Liver (tissue), 9 donors: ENCODE data around the gene PRR23B. TPM values are rescaled to one million over a fixed set of nuclear protein-coding genes. Genes with fewer than 3 reads are reported as not detected.

Experiments
- DNase-seq: peaks from one replicate; pipeline ENCODE4 v3.0.0-alpha.2; 2017; ENCODE audit warnings: low spot score
- H3K27ac ChIP-seq, 2 donors: one replicate each; pipeline ENCODE4 v1.7.0; 2013; ENCODE audit warnings: inconsistent platforms in 2 of 2, low read length in 2 of 2, control low read depth in 1 of 2, low read depth in 1 of 2, mild to moderate bottlenecking in 1 of 2
- H3K27me3 ChIP-seq, 4 donors: one replicate each; pipeline versions ENCODE4 v1.6.1 to v1.7.0; 2013; ENCODE audit warnings: low read length in 3 of 4, inconsistent platforms in 1 of 4, mild to moderate bottlenecking in 1 of 4, moderate library complexity in 1 of 4; ENCODE audit not compliant: control insufficient read depth in 4 of 4, insufficient read depth in 4 of 4
- H3K36me3 ChIP-seq, 4 donors: one replicate each; pipeline versions ENCODE4 v1.6.1 to v1.7.0; 2013; ENCODE audit warnings: low read length in 3 of 4, mild to moderate bottlenecking in 3 of 4, low read depth in 1 of 4, moderate library complexity in 1 of 4; ENCODE audit not compliant: control insufficient read depth in 4 of 4, insufficient read depth in 3 of 4
- H3K4me1 ChIP-seq, 4 donors: one replicate each; pipeline versions ENCODE4 v1.6.1 to v1.7.0; 2013; ENCODE audit warnings: low read length in 3 of 4, mild to moderate bottlenecking in 3 of 4, moderate library complexity in 1 of 4; ENCODE audit not compliant: control insufficient read depth in 4 of 4, insufficient read depth in 4 of 4
- H3K4me3 ChIP-seq, 3 donors: one replicate each; pipeline versions ENCODE4 v1.6.1 to v1.7.0; 2013; ENCODE audit warnings: low read length in 3 of 3, control low read depth in 1 of 3, low read depth in 1 of 3, mild to moderate bottlenecking in 1 of 3
- H3K9ac ChIP-seq, 2 donors: one replicate each; pipeline ENCODE4 v1.7.0; 2013; ENCODE audit warnings: low read length in 2 of 2, mild to moderate bottlenecking in 2 of 2, moderate library complexity in 2 of 2, control low read depth in 1 of 2, low read depth in 1 of 2
- H3K9me3 ChIP-seq, 4 donors: one replicate each; pipeline versions ENCODE4 v1.6.1 to v1.7.0; 2013; ENCODE audit warnings: low read length in 3 of 4; ENCODE audit not compliant: control insufficient read depth in 4 of 4
- ATF3 ChIP-seq: IDR thresholded peaks from 2 replicates; pipeline ENCODE4 v1.6.1; 2016; ENCODE audit warnings: antibody characterized with exemption
- CTCF ChIP-seq: fragments of 150-350 bp; IDR thresholded peaks from 2 replicates; pipeline ENCODE4 v1.5.1; 2017; ENCODE audit warnings: improper control_type of control experiment, low read depth, low read length; ENCODE audit not compliant: missing input control
- EGR1 ChIP-seq, 2 donors: IDR thresholded peaks; 2 replicates each; pipeline ENCODE4 v1.6.1; 2016 to 2018; ENCODE audit warnings: antibody characterized with exemption in 2 of 2, low read depth in 2 of 2
- FOXA1 ChIP-seq: IDR thresholded peaks from 2 replicates; pipeline ENCODE4 v1.6.1; 2016; ENCODE audit warnings: antibody characterized with exemption
- FOXA2 ChIP-seq: IDR thresholded peaks from 2 replicates; pipeline ENCODE4 v1.6.1; 2016; ENCODE audit warnings: antibody characterized with exemption
- GABPA ChIP-seq, 2 donors: IDR thresholded peaks in 1 of 2; conservative IDR thresholded peaks in 1 of 2; 2 replicates each; pipeline ENCODE4 v1.6.1; 2016; ENCODE audit warnings: antibody characterized with exemption in 2 of 2, mild to moderate bottlenecking in 1 of 2, moderate library complexity in 1 of 2
- HNF4A ChIP-seq, 2 donors: conservative IDR thresholded peaks; 2 replicates each; pipeline ENCODE4 v1.6.1; 2016; ENCODE audit warnings: antibody characterized with exemption in 2 of 2, mild to moderate bottlenecking in 2 of 2
- HNF4G ChIP-seq: IDR thresholded peaks from 2 replicates; pipeline ENCODE4 v1.6.1; 2016; ENCODE audit warnings: antibody characterized with exemption
- JUND ChIP-seq, 2 donors: IDR thresholded peaks; 2 replicates each; pipeline ENCODE4 v1.6.1; 2016; ENCODE audit warnings: antibody characterized with exemption in 2 of 2
- MAX ChIP-seq: IDR thresholded peaks from 2 replicates; pipeline ENCODE4 v1.6.1; 2016; ENCODE audit warnings: antibody characterized with exemption
- NR2F2 ChIP-seq: IDR thresholded peaks from 2 replicates; pipeline ENCODE4 v1.6.1; 2016; ENCODE audit warnings: antibody characterized with exemption
- RAD21 ChIP-seq, 2 donors: IDR thresholded peaks; 2 replicates each; pipeline ENCODE4 v1.6.1; 2016; ENCODE audit warnings: antibody characterized with exemption in 2 of 2, mild to moderate bottlenecking in 2 of 2
- RXRA ChIP-seq, 2 donors: IDR thresholded peaks; 2 replicates each; pipeline ENCODE4 v1.6.1; 2017 to 2018; ENCODE audit warnings: antibody characterized with exemption in 2 of 2, mild to moderate bottlenecking in 1 of 2
- SP1 ChIP-seq: IDR thresholded peaks from 2 replicates; pipeline ENCODE4 v1.6.1; 2018; ENCODE audit warnings: antibody characterized with exemption, mild to moderate bottlenecking
- TAF1 ChIP-seq: conservative IDR thresholded peaks from 2 replicates; pipeline ENCODE4 v1.6.1; 2016; ENCODE audit warnings: antibody characterized with exemption, mild to moderate bottlenecking
- YY1 ChIP-seq: IDR thresholded peaks from 2 replicates; pipeline ENCODE4 v1.6.1; 2016; ENCODE audit warnings: antibody characterized with exemption, mild to moderate bottlenecking
- WGBS: extraction: QIAGEN DNeasy Blood & Tissue Kit; methylation state at CpG from one replicate; pipeline ENCODE4 v1.1.7; 2013; 5-methylcytosine and 5-hydroxymethylcytosine counted together
- polyA plus RNA-seq, 2 donors: library from polyadenylated mRNA; stranded (reverse) in 1 of 2; unstranded in 1 of 2; fragments of 200-250 nt in 1 of 2; fragments of >200 nt in 1 of 2; fragmentation: Nextera tagmentation in 1 of 2; extraction: Ambion mirVana in 1 of 2; gene quantifications; one replicate each; pipeline versions ENCODE4 v1.2.1 to v1.2.3, GENCODE V29; 2013 to 2015
- total RNA-seq, 2 donors: library from RNA; depleted of rRNA; stranded (reverse); fragments of >200 nt; gene quantifications; one replicate each; pipeline ENCODE4 v1.2.3, GENCODE V29; 2014
- TF ChIP-seq, protein P1 (sequence below): IDR thresholded peaks from 2 replicates; pipeline ENCODE4 v1.6.1; 2016; ENCODE audit warnings: antibody characterized with exemption
- TF ChIP-seq, protein P2 (sequence below): IDR thresholded peaks from 2 replicates; pipeline ENCODE4 v1.6.1; 2016; ENCODE audit warnings: antibody characterized with exemption, mild to moderate bottlenecking
- donor health status: healthy.
- donor health status: healthy.
- donor health status: healthy.
- donor health status: healthy.
- donor health status: healthy.

Gene PRR23B
- total and polyA plus RNA-seq, 4 donors = not detected

- Histone ChIP-seq H3K27ac (no peak overlapping the region), H3K27me3 (peaks cover 0 to 5% (median 0%) of the 10 kb centered on the region in 4 donors), H3K9me3 (peaks cover 0 to 5% (median 1%) of the 10 kb centered on the region in 4 donors), H3K4me3 (no peak overlapping the region), H3K4me1 (no peaks in the 10 kb centered on the region), H3K9ac (no peak overlapping the region), H3K36me3 (no peaks in the 10 kb centered on the region)
- WGBS = 65% methylated on average over 1 of the region's 1 CpG
- DNase-seq = no peak
- TF ChIP-seq RAD21 (IDR thresholded peaks at IDR 0.05) = no peak
- no peak for TF ChIP-seq YY1
- TF ChIP-seq HNF4A (conservative IDR thresholded peaks at IDR 0.05) = no peak
- TF ChIP-seq FOXA1 = no peak
- TF ChIP-seq SP1 = no peak
- TF ChIP-seq EGR1 (IDR thresholded peaks at IDR 0.05; ENCODE audit: low read depth in 2 of 2) = no peak
- TF ChIP-seq ATF3 = no peak
These were observed 25.0 kb downstream of the PRR23B start for GRCh38 chr3:138995706-138996105.

DNA sequence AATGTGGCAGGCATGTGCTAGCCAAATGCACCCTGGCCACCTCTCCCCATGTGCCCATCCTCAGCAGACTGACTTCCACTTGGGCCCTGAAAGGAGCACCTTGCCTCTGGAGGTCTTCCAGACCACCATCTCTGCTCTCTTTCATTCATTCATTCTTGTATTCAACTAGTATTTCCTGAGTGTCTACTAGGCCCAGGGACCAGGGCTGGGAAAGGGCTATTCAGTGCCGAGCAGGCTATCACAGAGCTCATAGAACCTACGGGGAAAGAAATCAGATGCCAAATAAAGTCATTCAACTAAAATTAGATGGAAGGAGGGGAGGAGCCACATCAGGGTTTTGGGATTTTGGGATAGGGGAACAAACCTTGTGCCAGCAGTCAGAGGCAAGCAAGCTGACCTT, 33.5 kb downstream of the PRR23B start:
- TF ChIP-seq NR2F2 (no peak), HNF4A (conservative IDR thresholded peaks at IDR 0.05) (no peak), JUND (IDR thresholded peaks at IDR 0.05) (no peak), SP1 (no peak), RAD21 (IDR thresholded peaks at IDR 0.05) (no peak), TAF1 (no peak), HNF4G (no peak), RXRA (IDR thresholded peaks at IDR 0.05) (no peak), GABPA (IDR thresholded peaks at IDR 0.05 in 1 of 2, conservative IDR thresholded peaks at IDR 0.05 in 1 of 2) (no peak), CTCF (no peak), MAX (no peak), FOXA2 (no peak), ATF3 (no peak), FOXA1 (no peak), EGR1 (IDR thresholded peaks at IDR 0.05; ENCODE audit: low read depth in 2 of 2) (no peak)
- TF ChIP-seq, protein P1, sequence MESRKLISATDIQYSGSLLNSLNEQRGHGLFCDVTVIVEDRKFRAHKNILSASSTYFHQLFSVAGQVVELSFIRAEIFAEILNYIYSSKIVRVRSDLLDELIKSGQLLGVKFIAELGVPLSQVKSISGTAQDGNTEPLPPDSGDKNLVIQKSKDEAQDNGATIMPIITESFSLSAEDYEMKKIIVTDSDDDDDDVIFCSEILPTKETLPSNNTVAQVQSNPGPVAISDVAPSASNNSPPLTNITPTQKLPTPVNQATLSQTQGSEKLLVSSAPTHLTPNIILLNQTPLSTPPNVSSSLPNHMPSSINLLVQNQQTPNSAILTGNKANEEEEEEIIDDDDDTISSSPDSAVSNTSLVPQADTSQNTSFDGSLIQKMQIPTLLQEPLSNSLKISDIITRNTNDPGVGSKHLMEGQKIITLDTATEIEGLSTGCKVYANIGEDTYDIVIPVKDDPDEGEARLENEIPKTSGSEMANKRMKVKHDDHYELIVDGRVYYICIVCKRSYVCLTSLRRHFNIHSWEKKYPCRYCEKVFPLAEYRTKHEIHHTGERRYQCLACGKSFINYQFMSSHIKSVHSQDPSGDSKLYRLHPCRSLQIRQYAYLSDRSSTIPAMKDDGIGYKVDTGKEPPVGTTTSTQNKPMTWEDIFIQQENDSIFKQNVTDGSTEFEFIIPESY = no peak
- TF ChIP-seq, protein P2, sequence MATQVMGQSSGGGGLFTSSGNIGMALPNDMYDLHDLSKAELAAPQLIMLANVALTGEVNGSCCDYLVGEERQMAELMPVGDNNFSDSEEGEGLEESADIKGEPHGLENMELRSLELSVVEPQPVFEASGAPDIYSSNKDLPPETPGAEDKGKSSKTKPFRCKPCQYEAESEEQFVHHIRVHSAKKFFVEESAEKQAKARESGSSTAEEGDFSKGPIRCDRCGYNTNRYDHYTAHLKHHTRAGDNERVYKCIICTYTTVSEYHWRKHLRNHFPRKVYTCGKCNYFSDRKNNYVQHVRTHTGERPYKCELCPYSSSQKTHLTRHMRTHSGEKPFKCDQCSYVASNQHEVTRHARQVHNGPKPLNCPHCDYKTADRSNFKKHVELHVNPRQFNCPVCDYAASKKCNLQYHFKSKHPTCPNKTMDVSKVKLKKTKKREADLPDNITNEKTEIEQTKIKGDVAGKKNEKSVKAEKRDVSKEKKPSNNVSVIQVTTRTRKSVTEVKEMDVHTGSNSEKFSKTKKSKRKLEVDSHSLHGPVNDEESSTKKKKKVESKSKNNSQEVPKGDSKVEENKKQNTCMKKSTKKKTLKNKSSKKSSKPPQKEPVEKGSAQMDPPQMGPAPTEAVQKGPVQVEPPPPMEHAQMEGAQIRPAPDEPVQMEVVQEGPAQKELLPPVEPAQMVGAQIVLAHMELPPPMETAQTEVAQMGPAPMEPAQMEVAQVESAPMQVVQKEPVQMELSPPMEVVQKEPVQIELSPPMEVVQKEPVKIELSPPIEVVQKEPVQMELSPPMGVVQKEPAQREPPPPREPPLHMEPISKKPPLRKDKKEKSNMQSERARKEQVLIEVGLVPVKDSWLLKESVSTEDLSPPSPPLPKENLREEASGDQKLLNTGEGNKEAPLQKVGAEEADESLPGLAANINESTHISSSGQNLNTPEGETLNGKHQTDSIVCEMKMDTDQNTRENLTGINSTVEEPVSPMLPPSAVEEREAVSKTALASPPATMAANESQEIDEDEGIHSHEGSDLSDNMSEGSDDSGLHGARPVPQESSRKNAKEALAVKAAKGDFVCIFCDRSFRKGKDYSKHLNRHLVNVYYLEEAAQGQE = no peak
- Histone ChIP-seq H3K9ac (no peak overlapping the region), H3K4me3 (no peak overlapping the region), H3K27me3 (no peaks in the 10 kb centered on the region), H3K27ac (no peak overlapping the region), H3K4me1 (no peaks in the 10 kb centered on the region), H3K36me3 (no peaks in the 10 kb centered on the region), H3K9me3 (no peaks in the 10 kb centered on the region)
- no peak for DNase-seq
- 95% methylated on average over 2 of the region's 2 CpGs for WGBS
